ENCODE data around the gene RLBP1. TPM values are rescaled to one million over a fixed set of nuclear protein-coding genes. Genes with fewer than 3 reads are reported as not detected.

The RLBP1 gene
- total and polyA plus RNA-seq, 9 of the 15 experiments (the other 6 are each of a cell fraction or from before 2014, with no cell fraction given), result 0.05 TPM; not detected in 8

DNA sequence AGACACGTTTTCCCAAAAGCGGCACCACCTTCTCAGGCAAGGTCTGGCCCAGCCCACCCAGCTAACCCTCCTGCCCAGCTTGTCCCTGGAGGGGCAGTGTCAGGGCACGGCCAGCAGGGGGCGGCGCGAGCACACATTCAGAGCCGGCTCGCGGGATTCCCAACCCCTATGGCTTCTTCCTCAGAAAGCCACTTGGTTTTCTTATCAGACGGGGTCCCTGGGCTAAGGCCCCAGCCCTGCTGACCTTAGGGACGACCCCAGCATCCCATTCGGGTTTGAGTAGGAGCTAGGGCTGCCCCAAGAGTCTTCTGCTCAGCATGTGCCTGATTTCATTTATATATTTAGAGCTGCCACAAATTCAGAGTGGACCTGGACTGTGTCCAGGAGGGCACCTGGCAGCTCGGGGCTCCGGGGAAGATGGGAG is 14.5 kb downstream of the RLBP1 start (continued):
- TF ChIP-seq, protein P1, sequence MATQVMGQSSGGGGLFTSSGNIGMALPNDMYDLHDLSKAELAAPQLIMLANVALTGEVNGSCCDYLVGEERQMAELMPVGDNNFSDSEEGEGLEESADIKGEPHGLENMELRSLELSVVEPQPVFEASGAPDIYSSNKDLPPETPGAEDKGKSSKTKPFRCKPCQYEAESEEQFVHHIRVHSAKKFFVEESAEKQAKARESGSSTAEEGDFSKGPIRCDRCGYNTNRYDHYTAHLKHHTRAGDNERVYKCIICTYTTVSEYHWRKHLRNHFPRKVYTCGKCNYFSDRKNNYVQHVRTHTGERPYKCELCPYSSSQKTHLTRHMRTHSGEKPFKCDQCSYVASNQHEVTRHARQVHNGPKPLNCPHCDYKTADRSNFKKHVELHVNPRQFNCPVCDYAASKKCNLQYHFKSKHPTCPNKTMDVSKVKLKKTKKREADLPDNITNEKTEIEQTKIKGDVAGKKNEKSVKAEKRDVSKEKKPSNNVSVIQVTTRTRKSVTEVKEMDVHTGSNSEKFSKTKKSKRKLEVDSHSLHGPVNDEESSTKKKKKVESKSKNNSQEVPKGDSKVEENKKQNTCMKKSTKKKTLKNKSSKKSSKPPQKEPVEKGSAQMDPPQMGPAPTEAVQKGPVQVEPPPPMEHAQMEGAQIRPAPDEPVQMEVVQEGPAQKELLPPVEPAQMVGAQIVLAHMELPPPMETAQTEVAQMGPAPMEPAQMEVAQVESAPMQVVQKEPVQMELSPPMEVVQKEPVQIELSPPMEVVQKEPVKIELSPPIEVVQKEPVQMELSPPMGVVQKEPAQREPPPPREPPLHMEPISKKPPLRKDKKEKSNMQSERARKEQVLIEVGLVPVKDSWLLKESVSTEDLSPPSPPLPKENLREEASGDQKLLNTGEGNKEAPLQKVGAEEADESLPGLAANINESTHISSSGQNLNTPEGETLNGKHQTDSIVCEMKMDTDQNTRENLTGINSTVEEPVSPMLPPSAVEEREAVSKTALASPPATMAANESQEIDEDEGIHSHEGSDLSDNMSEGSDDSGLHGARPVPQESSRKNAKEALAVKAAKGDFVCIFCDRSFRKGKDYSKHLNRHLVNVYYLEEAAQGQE (IDR thresholded peaks at IDR 0.05; ENCODE audit: borderline replicate concordance), result peak; percentile 86
- TF ChIP-seq, protein P1 (CRISPR knock-in tag; IDR thresholded peaks at IDR 0.05; ENCODE audit: low read depth), result no peak
- TF ChIP-seq RB1 (IDR thresholded peaks at IDR 0.05; ENCODE audit: low read depth), result peak; percentile 78; the same call in 1 of the 2 replicates
- no peak for TF ChIP-seq BRF2 (IDR thresholded peaks at IDR 0.05; ENCODE audit: borderline replicate concordance, insufficient read depth, insufficient read length)
- TF ChIP-seq ZNF445 (CRISPR knock-in tag; IDR thresholded peaks at IDR 0.05; ENCODE audit: low read depth), result no peak
- no peak for TF ChIP-seq E2F3 (CRISPR knock-in tag; IDR thresholded peaks at IDR 0.05)
- TF ChIP-seq KDM1A (IDR thresholded peaks at IDR 0.05), result no peak
- TF ChIP-seq TEAD4 (IDR thresholded peaks at IDR 0.05; ENCODE audit: low read length), result no peak
- TF ChIP-seq TEAD4 (CRISPR knock-in tag; IDR thresholded peaks at IDR 0.05; ENCODE audit: borderline replicate concordance), result no peak
- peak; percentile 53; the same call in 1 of the 2 replicates for TF ChIP-seq GATAD2B (IDR thresholded peaks at IDR 0.05; ENCODE audit: borderline replicate concordance)
- no peak for TF ChIP-seq PHB2 (IDR thresholded peaks at IDR 0.05; ENCODE audit: low read depth)
- no peak for TF ChIP-seq NKRF (IDR thresholded peaks at IDR 0.05; ENCODE audit: borderline replicate concordance)
- no peak for TF ChIP-seq ZNF584 (CRISPR knock-in tag; IDR thresholded peaks at IDR 0.05; ENCODE audit: low read depth)
- TF ChIP-seq, protein P2, sequence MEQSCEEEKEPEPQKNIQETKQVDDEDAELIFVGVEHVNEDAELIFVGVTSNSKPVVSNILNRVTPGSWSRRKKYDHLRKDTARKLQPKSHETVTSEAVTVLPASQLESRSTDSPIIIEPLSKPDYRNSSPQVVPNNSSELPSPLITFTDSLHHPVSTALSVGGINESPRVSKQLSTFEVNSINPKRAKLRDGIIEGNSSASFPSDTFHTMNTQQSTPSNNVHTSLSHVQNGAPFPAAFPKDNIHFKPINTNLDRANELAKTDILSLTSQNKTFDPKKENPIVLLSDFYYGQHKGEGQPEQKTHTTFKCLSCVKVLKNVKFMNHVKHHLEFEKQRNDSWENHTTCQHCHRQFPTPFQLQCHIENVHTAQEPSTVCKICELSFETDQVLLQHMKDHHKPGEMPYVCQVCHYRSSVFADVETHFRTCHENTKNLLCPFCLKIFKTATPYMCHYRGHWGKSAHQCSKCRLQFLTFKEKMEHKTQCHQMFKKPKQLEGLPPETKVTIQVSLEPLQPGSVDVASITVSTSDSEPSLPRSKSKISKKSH (CRISPR knock-in tag; IDR thresholded peaks at IDR 0.05), result no peak
- no peak; the same call in 1 of the 2 replicates for TF ChIP-seq CC2D1A (IDR thresholded peaks at IDR 0.05)
- TF ChIP-seq HNRNPLL (IDR thresholded peaks at IDR 0.05; ENCODE audit: low read depth, low read length, poor library complexity, severe bottlenecking), result no peak

Measured in K562 (cell line).